ENCODE measurements around the gene ARID2. TPM values are rescaled to one million over a fixed set of nuclear protein-coding genes. Genes with fewer than 3 reads are reported as not detected.

Gene ARID2
- total and polyA plus RNA-seq, 2 of the 4 experiments (the other 2 are of a cell fraction): 5.4 to 28.1 TPM

DNA sequence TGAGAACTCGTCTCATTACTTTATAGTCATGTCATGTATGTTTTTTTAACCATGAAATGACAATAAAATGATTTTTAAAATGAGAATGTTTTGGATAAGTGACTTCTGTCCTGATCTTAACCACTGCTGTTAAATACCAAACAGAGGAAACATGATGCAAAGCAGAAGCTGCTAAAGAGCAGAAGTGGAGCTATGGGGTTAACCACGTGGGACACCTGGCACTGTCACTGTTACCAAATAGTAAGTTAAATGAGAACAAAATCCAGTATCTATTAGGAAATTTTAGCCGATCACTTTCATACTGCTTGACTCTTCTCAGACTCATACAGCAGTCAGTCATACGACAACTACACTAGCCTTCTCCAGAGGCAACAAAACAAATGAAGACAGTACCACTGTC is 178.4 kb downstream of the ARID2 start:
- Histone ChIP-seq H3K56ac (ENCODE audit: extremely low read depth, insufficient read depth, low read length) (no peak overlapping the region), H4K91ac (ENCODE audit: insufficient read depth, low read depth, low read length) (no peak overlapping the region), H2AK5ac (ENCODE audit: low read depth, low read length) (no peak overlapping the region), H2AFZ (replicated peaks; ENCODE audit: low read length, poor library complexity) (no peak overlapping the region), H3K4ac (ENCODE audit: low read depth, low read length) (no peak overlapping the region), H3K9me3 (ENCODE audit: control insufficient read depth, insufficient read depth, low read length) (no peaks in the 10 kb centered on the region), H3K79me1 (ENCODE audit: low read depth in 1 of 2, low read length in 2 of 2) (no peaks in the 10 kb centered on the region), H2BK20ac (ENCODE audit: low read depth, low read length) (no peak overlapping the region), H3K27ac (ENCODE audit: insufficient read depth, low read length) (no peak overlapping the region), H3K36me3 (ENCODE audit: control insufficient read depth, insufficient read depth, low read length) (no peaks in the 10 kb centered on the region), H2BK15ac (ENCODE audit: low read depth, low read length) (no peak overlapping the region), H3K14ac (replicated peaks; ENCODE audit: low read depth, low read length) (no peak overlapping the region), H3K27me3 (ENCODE audit: control insufficient read depth, insufficient read depth, low read length) (no peaks in the 10 kb centered on the region), H2AK9ac (replicated peaks; ENCODE audit: low read depth, low read length, poor library complexity) (no peak overlapping the region), H3K4me3 (ENCODE audit: insufficient read depth, low read depth, low read length) (no peak overlapping the region), H2BK5ac (ENCODE audit: low read depth, low read length, poor library complexity, severe bottlenecking) (no peak overlapping the region), H3K23ac (ENCODE audit: low read depth, low read length) (no peak overlapping the region), H2BK120ac (ENCODE audit: low read depth, low read length) (no peak overlapping the region), H3K4me2 (ENCODE audit: low read depth, low read length) (no peak overlapping the region), H4K8ac (ENCODE audit: low read depth in 2 of 2, low read length in 2 of 2) (no peak overlapping the region), H3K18ac (ENCODE audit: low read depth, low read length) (no peak overlapping the region), H4K20me1 (ENCODE audit: insufficient read depth, low read length) (peaks cover 3% of the 10 kb centered on the region; the same call in 1 of the 2 replicates), H3K4me1 (ENCODE audit: control insufficient read depth, insufficient read depth, low read length) (peaks cover 5% of the 10 kb centered on the region), H3K9ac (ENCODE audit: low read depth, low read length) (no peak overlapping the region), H4K5ac (ENCODE audit: low read depth, low read length) (no peak overlapping the region), H3K9me1 (ENCODE audit: insufficient read depth, low read length) (peaks cover 3% of the 10 kb centered on the region)
- CTCF ChIA-PET: no interaction called here
- POLR2A ChIA-PET (ENCODE audit: unreplicated experiment): no interaction called here
- in situ Hi-C loops (cut with MboI; ENCODE audit: low sequenced_read_pairs): no loop called here
- no TSS peak for BruUV-seq (replicated peaks)
- TF ChIP-seq CEBPB (IDR thresholded peaks at IDR 0.05; ENCODE audit: low read depth, low read length) (no peak), FOS (IDR thresholded peaks at IDR 0.05; ENCODE audit: low read depth, low read length) (no peak)
- dilution Hi-C loops (cut with HindIII; ENCODE audit: low sequenced_read_pairs, unreplicated experiment): no loop called here
- DNase-seq: no peak
- no CpG with 5 or more reads among the region's 4 CpGs for WGBS, 2 experiments (ENCODE audit: extremely low coverage in 2 of 2, insufficient read length in 1 of 2)
- no peak for ATAC-seq (ENCODE audit: low read depth)
- intact Hi-C loops (cut with micrococcal nuclease): loop anchor here (5.0 kb wide), 1 partner anchor 146 kb away; no protein-coding TSS in a partner anchor
